Activated CD4-positive, alpha-beta T cell treated with anti-CD3 and anti-CD28 coated beads, Interleukin-10, Interleukin-2, amounts not matched to agents 100 ng/mL and 50 ng/mL, durations not matched to agents 16 hours and 8 hours (primary cell): Measurements from ENCODE around the gene ST6GALNAC4.
A peak's percentile ranks its signal among the peaks of the same experiment; 100 is the strongest.

ENCODE experiments used
- DNase-seq: peaks from one replicate; pipeline ENCODE4 v3.0.0-alpha.2; 2020

ST6GALNAC4 gene, protein sequence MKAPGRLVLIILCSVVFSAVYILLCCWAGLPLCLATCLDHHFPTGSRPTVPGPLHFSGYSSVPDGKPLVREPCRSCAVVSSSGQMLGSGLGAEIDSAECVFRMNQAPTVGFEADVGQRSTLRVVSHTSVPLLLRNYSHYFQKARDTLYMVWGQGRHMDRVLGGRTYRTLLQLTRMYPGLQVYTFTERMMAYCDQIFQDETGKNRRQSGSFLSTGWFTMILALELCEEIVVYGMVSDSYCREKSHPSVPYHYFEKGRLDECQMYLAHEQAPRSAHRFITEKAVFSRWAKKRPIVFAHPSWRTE

DNA sequence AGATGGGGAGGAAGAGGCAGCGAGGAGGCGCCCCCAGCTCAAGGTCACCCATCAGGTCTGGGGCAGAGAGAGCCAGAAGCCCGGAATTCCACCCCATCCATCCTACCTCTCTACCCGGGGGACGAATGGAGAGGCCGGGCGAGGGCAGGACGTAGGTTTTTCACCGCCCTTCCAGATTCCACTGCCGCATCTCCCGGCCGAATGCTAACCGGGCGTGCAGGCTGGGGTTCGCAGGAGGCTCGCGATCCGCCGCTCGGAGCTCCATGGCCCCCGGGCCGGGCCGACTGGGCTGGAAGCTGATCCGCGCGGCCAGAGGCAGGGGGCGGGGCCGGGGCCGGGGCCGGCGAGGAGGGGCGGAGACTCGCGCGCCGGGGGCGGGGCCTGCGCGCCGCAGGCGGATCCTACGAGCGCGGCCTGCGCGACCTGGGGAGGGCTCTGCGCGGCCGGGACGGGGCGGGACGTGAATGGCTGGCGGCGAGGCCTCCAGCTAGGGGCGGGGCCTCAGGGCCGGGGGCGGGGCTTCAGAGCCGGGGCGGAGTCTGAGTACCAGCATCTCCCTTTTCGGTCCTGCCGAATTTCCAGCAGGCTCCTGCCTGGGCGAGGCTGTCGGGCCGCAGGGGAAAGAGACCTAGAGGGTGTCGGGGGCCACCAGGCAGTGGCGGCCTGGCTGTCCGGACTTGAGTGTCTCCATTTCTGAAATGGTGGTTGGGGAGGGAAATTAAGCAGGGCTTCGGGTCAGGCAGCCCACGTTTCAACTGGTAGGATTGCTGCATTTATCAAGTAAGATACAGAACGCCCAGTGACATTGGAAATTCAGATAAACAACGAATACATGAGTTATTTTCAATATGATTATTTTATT lies at the start of gene ST6GALNAC4:
Gene ST6GALNAC4, minus strand, starts transcription at position 322 of the 862 bp plus-strand sequence. CDS start 622 bp downstream, outside the sequence.
- peak; percentile 96 for DNase-seq

DNA sequence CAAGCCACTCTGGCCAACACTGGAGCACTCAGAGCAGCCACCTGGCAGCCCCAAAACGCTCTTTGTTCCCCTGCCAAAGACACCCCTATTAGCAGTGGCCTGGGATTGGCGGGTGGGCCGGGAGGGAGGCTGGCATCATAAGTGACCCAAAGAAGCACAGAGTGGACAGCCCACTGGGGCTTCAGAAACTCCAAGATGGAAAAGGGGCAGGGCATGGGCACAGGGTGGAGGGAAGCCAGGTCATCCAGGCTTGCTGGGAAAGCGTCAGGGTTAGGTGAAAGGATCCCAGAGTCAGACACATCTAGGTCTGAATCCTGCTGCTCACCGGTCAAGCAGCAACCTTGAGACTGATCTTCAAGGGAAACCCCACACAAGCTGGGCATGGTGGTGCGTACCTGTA lies 49.1 kb upstream of the ST6GALNAC4 start:
- no peak for DNase-seq

DNA sequence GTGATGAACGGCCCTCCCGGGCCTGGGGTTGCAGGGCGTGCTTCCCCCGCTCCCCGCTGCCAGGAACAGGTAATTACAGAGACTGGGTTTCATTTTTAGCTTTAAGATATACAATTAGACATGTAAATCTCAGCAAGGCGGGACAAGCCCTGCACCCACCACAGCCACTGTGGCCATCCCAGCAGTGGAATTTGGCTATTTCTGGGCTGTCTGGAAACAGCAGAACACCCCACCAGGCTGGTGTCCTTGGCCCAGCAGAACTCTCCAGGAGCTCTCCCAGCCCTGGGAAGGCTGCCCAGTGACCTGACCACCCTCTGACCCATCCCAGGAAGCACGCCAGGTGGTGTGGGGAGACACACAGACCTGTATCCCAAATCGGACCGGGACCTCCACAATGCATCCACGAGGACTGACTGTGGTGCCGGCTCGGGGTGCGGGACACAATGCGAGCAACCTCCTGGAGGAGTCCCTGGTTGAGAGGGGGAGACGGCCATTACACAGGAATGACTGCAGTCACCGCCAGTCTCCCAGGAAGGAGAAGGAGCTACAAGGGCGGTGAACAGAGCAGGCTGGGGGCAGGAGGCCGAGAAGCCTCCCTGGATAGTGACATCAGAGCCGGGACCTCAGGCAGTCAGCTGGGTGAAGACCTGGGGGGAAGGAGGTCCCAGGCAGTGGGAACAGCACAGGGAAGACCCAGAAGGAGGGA lies 46.7 kb upstream of the ST6GALNAC4 start:
- no peak for DNase-seq

DNA sequence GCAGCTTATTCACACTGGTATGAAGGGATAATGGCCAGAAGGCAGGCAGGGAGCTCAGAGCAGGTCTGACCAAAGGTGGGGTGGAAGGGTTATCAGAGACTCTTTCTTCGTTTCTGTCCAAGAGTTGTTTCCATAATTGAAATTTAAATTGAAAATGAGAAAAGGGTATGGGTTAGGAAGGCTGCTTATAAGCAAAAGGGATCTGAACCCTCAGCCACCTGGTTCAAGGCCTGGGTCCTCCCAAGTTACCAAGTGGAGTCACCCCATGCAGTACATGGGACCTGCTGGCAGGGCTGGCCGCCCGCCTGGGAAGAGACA lies 46.2 kb upstream of the ST6GALNAC4 start:
- no peak for DNase-seq

DNA sequence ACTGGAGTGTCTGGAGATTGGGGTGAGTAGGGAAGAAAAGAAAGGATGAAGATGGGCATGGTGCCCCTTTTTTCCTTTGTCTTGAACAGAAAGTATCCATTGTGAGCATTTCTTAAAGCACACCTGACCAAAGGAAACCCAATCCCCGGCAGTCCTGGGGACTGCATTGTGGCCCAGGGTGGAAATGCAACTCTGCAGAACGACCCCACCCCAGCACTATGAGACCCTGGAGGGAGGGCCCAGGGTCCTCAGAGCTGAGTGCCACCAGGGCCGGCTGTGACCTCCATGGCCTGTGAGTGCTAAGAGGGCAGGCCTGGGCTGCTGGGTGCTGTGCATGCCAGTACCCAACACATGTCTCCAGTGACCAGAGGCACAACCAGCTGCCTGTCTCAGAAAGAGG lies 45.4 kb upstream of the ST6GALNAC4 start:
- no peak for DNase-seq

DNA sequence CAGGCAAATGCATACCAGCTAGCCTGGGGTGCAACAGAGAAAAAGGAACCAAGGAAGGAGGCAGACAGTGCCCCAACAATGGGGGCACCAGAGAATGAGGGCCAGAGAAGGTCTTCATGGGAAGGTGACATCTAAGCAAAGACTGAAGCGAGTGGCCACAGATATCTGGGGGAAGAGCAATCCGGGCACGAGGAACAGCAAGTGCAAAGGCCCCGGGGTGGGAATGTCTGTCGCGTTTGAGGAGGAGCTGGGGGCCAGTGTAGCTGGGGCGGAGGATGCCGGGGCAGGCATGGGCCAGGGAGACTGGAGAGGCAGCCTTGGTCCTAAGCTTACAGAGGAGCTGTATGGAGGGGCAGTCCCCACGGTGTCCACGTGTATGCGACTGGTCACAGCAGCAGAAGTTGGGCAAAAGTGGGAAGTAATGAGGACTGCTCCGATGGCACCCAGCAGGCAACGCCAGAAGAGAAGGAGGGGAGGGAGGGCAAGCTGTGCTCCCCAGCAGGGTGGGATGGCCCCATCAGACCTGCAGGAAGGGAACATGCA lies 44.8 kb upstream of the ST6GALNAC4 start:
- DNase-seq, result no peak

DNA sequence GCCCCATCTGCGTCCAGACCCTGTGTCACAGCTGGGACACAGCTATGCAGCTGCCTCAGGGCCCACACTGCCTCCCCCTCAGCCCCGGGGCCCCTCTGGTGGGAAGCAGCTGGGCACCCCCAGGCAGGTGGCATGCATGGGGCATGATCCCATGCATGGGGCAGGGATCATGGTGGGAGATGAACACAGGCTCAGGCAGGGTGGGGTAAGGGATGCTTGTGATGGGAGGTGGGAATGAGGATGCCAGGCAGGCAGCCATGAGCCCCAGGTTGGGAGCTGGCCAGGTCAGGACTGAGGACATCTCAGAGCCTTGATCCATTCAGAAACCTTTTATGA lies 44.3 kb upstream of the ST6GALNAC4 start:
- DNase-seq, result no peak

DNA sequence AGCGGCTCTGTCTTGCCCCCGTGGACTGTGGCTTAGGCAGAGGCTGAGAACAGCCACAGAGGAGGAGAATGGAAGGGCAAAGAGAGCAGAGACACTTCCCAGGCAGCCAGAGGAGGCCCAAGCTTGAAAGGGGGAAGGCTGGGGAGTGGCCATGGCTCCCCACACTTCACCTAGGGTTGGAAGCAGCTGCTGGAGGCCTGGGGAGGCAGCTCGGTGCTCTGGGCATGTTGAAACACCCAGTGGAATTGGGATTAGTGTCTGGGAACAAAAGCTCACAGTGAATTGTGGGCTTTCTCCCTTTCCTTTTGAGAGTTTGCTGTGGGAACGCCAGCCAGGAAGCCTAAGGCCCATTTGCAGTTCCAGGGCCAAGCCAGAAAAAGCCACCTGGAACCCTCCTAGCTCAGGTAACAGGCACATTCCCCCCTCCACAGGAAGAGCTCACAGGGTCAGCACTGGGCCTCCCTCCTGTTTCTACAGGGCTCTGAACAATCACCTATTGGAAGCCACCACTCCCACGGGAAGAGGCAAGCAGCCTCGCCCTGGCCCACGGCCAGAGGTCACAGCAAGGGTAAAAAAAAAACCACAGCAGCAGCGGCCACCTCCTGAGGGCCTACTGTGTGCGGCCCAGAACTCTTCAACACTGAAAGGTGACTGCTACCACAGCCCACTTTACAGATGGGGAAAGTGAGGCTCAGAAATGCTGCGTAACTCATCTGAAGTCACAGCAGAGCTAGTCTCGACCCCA lies 43.7 kb upstream of the ST6GALNAC4 start:
- DNase-seq, result no peak

DNA sequence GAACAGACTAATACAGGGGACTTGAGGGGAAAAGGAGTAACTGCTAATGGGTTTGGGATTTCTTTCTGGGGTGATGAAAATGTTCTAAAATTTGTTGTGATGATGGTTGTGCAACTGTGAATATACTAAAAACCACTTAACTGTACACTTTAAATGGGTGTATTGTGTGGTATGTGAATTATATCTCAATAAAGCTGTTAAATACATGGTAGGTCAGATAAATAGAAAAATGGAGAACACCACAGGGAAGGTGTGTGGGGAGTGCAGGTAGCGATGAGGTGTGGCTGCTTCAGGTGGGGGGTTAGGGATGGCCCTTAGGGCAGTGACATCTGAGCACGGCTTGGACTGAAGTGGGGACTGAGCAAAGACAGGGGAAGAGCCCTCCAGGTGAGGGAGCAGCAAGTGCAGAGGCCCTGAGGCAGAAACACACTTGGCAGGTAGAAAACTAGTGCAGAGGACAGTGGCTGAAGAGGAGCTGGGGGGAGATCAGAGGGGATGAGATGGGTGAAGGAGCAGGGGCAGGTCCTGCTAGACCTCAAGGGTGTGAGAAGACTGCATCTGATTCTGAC lies 43.1 kb upstream of the ST6GALNAC4 start:
- DNase-seq, result no peak

DNA sequence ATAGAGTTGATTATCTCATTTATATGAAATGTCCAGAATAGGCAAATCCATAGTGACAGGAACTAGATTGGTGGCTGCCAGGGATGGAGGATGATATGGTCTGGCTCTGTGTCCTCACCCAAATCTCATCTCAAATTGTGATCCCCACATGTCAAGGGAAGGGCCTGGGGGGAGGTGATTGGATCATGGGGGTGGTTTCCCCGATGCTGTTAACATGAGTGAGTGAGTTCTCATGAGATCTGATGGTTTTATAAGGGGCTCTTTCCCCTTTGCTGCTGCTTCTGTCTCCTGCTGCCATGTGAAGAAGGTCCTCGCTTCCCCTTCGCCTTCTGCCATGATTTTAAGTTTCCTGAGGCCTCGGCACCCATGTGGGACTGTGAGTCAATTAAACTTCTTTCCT lies 42.6 kb upstream of the ST6GALNAC4 start:
- no peak for DNase-seq

DNA sequence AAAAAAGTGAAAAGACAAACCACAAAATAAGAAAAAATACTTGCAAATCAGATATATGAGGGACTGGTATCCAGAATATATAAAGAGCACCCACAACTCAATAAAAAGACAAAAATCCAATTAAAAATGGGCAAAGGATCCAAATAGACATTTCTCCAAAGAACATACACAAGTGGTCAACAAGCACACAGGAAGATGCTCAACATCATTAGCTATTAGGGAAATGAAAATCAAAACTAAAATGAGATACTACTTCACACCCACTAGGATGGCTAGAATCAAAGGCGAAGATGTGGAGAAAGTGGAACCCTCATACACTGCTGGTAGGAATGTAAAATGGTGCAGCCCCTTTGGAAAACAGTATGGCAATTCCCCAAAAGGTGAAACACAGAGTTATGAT lies 41.9 kb upstream of the ST6GALNAC4 start:
- DNase-seq, result no peak

DNA sequence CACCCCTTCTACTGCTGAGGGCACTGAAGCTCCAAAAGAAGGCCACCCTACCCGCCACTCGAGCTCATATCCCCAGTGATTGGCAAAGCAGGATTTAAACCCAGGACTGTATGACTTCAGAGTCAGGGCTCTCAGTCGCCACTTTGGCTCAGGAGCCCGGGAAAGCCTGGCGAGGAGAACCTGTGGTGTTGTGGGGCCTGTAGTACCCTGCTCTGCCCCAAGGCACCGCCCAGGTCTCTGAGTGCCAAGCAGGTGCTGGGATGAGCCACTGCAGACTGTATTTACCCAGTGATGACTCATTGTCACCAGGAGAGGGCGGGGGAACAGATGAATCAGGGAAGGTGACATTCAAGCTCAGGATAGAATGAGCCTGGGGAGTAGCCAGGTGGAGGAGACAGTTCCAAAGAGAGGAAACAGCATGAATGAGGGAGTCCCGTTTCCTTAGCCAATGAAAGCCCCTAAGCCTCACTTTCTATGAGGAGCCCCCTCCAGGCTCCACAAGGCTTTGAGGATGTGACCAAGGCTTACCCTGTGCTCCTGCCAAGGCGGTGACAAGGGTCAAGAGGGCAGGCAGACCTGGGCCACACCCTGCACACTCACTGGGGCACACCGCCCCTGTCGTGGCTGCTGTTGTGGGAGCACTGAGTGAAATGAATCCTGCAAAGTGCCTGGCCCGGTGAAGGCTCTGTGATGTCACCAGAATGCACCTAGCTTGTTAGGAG lies 38.6 kb upstream of the ST6GALNAC4 start:
- DNase-seq, result peak; percentile 89

DNA sequence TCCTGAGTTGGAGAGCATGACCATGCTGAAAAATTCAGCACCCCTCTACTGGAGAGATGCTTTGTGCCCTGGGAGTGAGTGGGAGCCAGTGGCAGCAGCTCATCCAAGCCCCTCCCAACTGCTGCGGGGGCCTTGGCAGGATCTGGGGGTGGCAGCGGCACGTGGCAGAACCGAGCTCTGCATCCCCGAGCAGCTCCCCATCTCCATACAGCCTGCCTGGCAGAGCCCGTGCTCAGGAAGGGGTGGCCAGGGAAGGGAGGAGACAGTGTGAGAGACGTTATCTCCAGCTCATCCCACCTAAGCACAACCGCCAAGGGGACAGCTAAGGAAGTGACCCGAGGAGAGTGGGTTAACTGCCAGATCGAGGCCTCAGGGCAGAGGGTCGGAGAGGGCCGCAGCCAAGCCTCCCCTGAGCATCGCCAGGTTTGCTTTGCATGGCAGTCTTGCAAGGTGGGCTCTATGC lies 38.0 kb upstream of the ST6GALNAC4 start:
- DNase-seq, result no peak

DNA sequence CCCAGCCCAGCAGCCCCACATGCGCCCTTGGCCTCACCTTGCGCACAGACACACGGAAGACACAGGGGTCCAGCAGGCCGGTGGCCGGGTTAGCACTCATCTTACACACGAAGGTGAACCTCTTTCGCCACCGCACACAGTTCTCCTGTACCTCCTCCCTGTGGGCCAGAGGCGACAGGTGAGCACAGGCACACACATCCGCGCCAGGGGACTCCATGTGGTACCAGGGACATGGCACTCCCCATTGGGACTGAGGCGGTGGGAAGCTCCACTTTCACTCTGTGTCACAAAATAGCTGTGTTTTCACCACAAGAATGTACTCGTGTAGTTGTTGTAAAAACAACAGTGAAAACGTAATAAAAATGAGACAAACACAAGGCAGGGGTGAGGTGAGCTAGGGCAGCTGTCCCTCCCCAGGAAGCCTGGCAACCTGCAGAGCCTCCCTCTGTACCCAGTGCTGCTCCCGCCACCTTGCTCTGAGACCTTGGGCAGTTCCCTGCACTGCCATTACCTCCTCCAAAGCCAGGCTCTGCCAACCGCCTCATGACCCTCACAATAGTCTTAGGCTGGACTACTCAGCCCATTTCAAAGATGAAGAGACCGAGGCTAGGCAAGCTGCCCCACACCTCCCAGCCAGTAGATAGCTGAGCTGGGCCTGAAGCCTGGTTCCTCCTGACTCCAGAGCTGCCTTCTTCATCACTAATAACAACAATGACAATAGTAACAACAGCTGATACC lies 37.1 kb upstream of the ST6GALNAC4 start:
- DNase-seq, result peak; percentile 53

DNA sequence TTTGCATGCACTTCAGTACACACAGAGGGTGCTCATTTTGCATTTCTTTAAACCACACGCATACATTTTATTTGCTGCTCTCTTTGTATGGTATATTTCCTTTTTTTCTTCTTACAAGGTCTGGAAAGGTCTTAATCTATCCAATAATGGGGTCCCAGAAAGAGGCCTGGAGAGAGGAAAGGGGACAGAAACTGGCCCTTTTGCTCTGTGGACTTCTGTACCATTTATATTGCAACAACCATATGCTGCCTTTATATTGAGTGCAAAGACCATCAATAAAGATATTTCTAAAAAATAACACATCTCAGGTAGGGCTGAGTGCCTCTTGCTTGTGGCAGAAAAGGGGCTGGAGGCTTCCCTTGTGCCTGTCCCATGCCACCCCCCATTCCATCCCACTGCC lies 36.3 kb upstream of the ST6GALNAC4 start:
- DNase-seq, result no peak

DNA sequence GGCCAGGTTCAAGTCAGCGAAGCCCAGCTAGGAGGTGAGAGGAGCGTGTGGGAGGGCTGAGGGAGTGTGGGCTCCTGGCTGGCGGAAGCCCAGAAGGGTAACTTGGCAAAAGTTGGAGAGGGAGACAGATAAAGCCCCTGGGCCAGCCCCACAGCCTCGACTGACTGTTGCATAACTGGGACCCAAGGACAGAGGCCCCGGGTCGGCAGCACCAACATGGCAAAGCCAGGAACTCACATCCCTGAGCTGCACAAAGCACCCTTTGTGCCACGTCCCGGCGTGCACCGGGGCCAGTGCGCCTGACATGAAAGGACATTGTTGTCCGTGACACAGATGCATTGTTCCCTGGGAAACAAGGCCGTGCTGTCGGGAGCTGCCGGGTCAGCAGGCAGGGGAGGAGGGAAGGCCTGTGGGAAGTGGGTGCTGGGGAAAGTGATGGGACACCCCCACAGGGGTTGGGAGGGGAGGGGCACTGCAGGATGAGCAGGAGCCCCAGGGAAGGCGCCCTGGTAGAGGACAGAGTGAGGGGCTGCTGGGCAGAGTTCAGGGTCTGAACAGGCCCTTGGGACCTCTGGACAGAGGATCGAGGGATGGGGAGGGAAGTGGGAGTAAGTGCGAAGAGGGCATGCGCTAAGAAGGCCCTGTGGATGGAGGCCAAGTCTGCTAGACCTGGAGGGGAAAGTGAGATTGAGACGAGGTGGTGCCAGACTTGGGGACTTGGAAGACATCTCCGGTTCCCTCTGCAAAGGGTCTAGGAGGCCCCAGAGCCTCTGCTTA lies 33.9 kb upstream of the ST6GALNAC4 start:
- DNase-seq, result no peak

DNA sequence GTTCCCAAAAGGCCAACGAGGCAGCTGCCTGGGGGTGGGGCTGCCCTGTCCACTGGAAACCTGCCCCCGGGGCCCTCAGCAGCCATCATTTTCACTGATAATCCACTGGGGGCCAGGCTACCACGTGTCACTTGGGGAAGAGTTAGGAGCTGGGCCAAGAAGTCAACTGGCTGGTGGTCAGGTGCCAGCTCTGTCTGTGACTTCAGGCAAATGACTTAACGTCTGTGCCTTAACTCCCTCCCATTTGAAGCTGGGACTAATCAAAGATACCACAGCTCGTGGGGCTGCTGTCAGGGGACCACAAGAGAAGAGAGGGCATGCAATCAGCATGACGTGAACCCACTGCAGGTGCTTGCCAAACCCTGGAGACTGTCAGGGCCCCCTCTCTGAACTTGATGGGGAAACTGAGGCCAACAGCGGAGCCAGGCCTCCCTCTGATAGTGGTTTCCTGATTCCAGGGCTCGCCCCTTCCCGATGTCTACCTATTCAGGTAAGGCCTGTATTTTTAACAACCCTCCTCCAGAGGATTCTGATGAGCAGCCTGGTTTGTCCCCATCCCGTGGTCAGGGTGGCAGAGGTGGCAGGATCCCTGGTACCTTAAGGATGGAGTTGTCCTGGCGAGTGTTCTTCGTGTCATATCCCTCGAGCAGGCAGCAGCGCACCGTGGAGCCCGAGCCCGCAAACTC lies 33.1 kb upstream of the ST6GALNAC4 start:
- no peak for DNase-seq

DNA sequence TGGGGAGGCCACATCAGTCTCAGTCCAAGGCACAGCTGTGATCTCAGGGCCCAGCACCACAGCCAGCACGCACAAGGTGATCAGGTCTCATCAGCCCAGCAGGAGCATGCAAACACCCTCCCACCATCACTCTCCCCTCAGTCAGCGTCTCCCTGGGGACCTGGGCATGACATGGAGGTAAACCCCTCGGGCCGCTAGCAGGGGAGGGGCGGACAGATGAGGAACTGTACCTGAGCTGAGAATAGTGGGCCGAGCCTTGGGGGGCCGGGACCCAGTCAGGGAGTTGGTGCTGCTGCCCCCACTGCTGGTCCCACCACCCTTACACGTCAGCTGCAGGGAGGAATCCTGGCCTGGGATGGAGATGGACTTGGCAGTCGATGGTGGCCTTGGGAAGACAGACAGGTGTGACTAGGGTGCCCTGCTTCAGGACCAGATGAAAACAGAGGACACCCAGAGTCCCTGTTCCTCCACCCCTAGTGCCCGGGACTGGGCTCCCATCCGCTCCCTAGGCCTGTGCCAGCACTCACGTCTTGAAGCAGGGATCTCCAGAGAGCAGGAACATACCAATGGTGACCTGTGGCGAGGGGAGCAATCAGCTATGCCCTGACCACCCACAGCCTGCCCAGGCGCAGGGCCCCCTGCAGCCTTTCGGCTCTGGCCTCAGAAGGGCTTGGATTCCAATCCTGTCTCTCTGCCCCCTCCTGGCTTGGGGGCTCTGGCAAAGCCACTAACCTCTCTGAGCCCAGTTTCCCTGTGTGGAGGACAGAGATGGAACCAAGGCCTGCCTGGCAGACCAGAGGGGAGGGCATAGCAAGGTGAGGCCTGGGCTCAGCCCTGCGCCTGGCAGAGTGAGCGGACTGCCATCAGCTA lies 31.2 kb upstream of the ST6GALNAC4 start:
- no peak for DNase-seq

DNA sequence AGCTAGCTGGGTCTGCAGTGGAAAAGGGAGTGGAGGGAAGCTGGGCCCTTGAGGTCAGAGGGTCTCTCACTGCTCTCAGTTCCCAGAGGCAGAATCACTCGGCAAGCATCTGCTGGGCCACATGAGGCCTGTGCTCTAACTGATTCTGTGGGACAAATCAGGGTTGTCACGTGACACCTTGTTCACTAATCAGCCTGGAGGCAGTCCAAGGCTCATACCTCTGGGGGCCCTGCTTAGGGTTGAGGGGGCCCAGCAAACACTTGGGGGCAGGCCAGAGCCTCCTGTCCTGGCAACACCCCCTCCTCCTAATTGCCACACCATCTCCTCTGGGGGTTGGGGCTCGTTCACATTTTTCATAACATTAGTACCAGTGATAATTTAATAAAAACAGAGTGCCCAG lies 29.9 kb upstream of the ST6GALNAC4 start:
- no peak for DNase-seq
